Measurements from ENCODE around the gene AP5Z1. TPM values are rescaled to one million over a fixed set of nuclear protein-coding genes. Genes with fewer than 3 reads are reported as not detected.
"Not testable (repeated sequence)": the region's sequence is repeated elsewhere in the genome, so short reads cannot be mapped to it uniquely, and the experiment has no call there.

The AP5Z1 gene
- total and polyA plus RNA-seq, 2 donors (not counting 1 experiment from before 2014, with no cell fraction given) = 11.1 to 32.2 TPM

GRCh38 chr7:4791738-4792536 lies 16.5 kb downstream of the AP5Z1 start:
- TF ChIP-seq CTCF (conservative IDR thresholded peaks at IDR 0.05 in 1 of 2, IDR thresholded peaks at IDR 0.05 in 1 of 2; ENCODE audit: low read depth in 1 of 2, low read length in 2 of 2) (peak; percentile 48 to 49), EZH2 (IDR thresholded peaks at IDR 0.05; ENCODE audit: low read length, missing control alignments) (no peak)
- no peaks in the 10 kb centered on the region for H3K9me3 ChIP-seq (ENCODE audit: control insufficient read depth, insufficient read depth, low read depth, low read length)
- DNase-seq (ENCODE audit: low read depth in 2 of 2) = peak; percentile 26 to 48
- peaks cover 2% of the 10 kb centered on the region for H3K4me1 ChIP-seq (ENCODE audit: control insufficient read depth, extremely low read depth, insufficient read depth, low read length)
- no peak overlapping the region for H3K4me2 ChIP-seq (ENCODE audit: extremely low read depth, insufficient read depth, low read length)
- H3K36me3 ChIP-seq (ENCODE audit: control insufficient read depth, insufficient read depth, low read length) = peaks cover 33% of the 10 kb centered on the region
- H3K9ac ChIP-seq (ENCODE audit: insufficient read depth, low read length) = peak overlapping the region; percentile 4
- no peak overlapping the region for H3K27ac ChIP-seq (ENCODE audit: insufficient read depth, low read length)
- no peaks in the 10 kb centered on the region for H3K27me3 ChIP-seq (ENCODE audit: control insufficient read depth, insufficient read depth, low read length)
- H3K4me3 ChIP-seq (replicated peaks in 1 of 4; ENCODE audit: control extremely low read depth in 1 of 4, insufficient read depth in 1 of 4, low read depth in 3 of 4, low read length in 4 of 4) = no peak overlapping the region
- no peak overlapping the region for H2AFZ ChIP-seq (ENCODE audit: low read length)
- H3K79me2 ChIP-seq (ENCODE audit: control insufficient read depth, insufficient read depth, low read length) = no peaks in the 10 kb centered on the region
- H4K20me1 ChIP-seq (ENCODE audit: control insufficient read depth, extremely low read depth, insufficient read depth, low read length) = no peaks in the 10 kb centered on the region

- H3K4me1 ChIP-seq (ENCODE audit: control insufficient read depth, extremely low read depth, insufficient read depth, low read length) = peaks cover 2% of the 10 kb centered on the region
- peak; percentile 8 to 13 for DNase-seq (ENCODE audit: low read depth in 2 of 2)
- no peaks in the 10 kb centered on the region for H3K9me3 ChIP-seq (ENCODE audit: control insufficient read depth, insufficient read depth, low read depth, low read length)
- H3K79me2 ChIP-seq (ENCODE audit: control insufficient read depth, insufficient read depth, low read length) = no peaks in the 10 kb centered on the region
- TF ChIP-seq CTCF (conservative IDR thresholded peaks at IDR 0.05 in 1 of 2, IDR thresholded peaks at IDR 0.05 in 1 of 2; ENCODE audit: low read depth in 1 of 2, low read length in 2 of 2) = no peak
- no peak for TF ChIP-seq EZH2 (IDR thresholded peaks at IDR 0.05; ENCODE audit: low read length, missing control alignments)
- peak overlapping the region; percentile 4 for H3K9ac ChIP-seq (ENCODE audit: insufficient read depth, low read length)
- H3K36me3 ChIP-seq (ENCODE audit: control insufficient read depth, insufficient read depth, low read length) = peaks cover 31% of the 10 kb centered on the region
- no peaks in the 10 kb centered on the region for H4K20me1 ChIP-seq (ENCODE audit: control insufficient read depth, extremely low read depth, insufficient read depth, low read length)
- H3K4me3 ChIP-seq (replicated peaks in 1 of 4; ENCODE audit: control extremely low read depth in 1 of 4, insufficient read depth in 1 of 4, low read depth in 3 of 4, low read length in 4 of 4) = no peak overlapping the region
- H3K4me2 ChIP-seq (ENCODE audit: extremely low read depth, insufficient read depth, low read length) = no peak overlapping the region
- no peak overlapping the region for H3K27ac ChIP-seq (ENCODE audit: insufficient read depth, low read length)
- H3K27me3 ChIP-seq (ENCODE audit: control insufficient read depth, insufficient read depth, low read length) = no peaks in the 10 kb centered on the region
- no peak overlapping the region for H2AFZ ChIP-seq (ENCODE audit: low read length)
Observed at GRCh38 chr7:4792537-4793126, 17.2 kb downstream of the AP5Z1 start.

GRCh38 chr7:4793385-4793993 lies 18.1 kb downstream of the AP5Z1 start:
- H3K4me1 ChIP-seq (ENCODE audit: control insufficient read depth, extremely low read depth, insufficient read depth, low read length); H2AFZ ChIP-seq (ENCODE audit: low read length); H3K79me2 ChIP-seq (ENCODE audit: control insufficient read depth, insufficient read depth, low read length); H3K9ac ChIP-seq (ENCODE audit: insufficient read depth, low read length); DNase-seq (ENCODE audit: low read depth in 2 of 2); H4K20me1 ChIP-seq (ENCODE audit: control insufficient read depth, extremely low read depth, insufficient read depth, low read length); H3K9me3 ChIP-seq (ENCODE audit: control insufficient read depth, insufficient read depth, low read depth, low read length); H3K4me2 ChIP-seq (ENCODE audit: extremely low read depth, insufficient read depth, low read length); H3K27me3 ChIP-seq (ENCODE audit: control insufficient read depth, insufficient read depth, low read length); H3K4me3 ChIP-seq (replicated peaks in 1 of 4; ENCODE audit: control extremely low read depth in 1 of 4, insufficient read depth in 1 of 4, low read depth in 3 of 4, low read length in 4 of 4); H3K27ac ChIP-seq (ENCODE audit: insufficient read depth, low read length): not testable (repeated sequence)
- H3K36me3 ChIP-seq (ENCODE audit: control insufficient read depth, insufficient read depth, low read length) = peaks cover 22% of the 10 kb centered on the region

GRCh38 chr7:4794171-4794570 lies 18.7 kb downstream of the AP5Z1 start:
- H2AFZ ChIP-seq (ENCODE audit: low read length); H3K4me1 ChIP-seq (ENCODE audit: control insufficient read depth, extremely low read depth, insufficient read depth, low read length); H3K4me3 ChIP-seq (replicated peaks in 1 of 4; ENCODE audit: control extremely low read depth in 1 of 4, insufficient read depth in 1 of 4, low read depth in 3 of 4, low read length in 4 of 4); H3K79me2 ChIP-seq (ENCODE audit: control insufficient read depth, insufficient read depth, low read length); H3K4me2 ChIP-seq (ENCODE audit: extremely low read depth, insufficient read depth, low read length); H4K20me1 ChIP-seq (ENCODE audit: control insufficient read depth, extremely low read depth, insufficient read depth, low read length); H3K27me3 ChIP-seq (ENCODE audit: control insufficient read depth, insufficient read depth, low read length); H3K9me3 ChIP-seq (ENCODE audit: control insufficient read depth, insufficient read depth, low read depth, low read length); H3K9ac ChIP-seq (ENCODE audit: insufficient read depth, low read length); H3K27ac ChIP-seq (ENCODE audit: insufficient read depth, low read length): not testable (repeated sequence)
- peaks cover 19% of the 10 kb centered on the region for H3K36me3 ChIP-seq (ENCODE audit: control insufficient read depth, insufficient read depth, low read length)
- DNase-seq (ENCODE audit: low read depth in 2 of 2) = peak in 1 of 2 donors; percentile 42
